Stimulated activated CD4-positive, alpha-beta T cell treated with anti-CD3 and anti-CD28 coated beads, Interleukin-4, amount 100 ng/mL, for 4 hours (primary cell): ENCODE results near the gene INF2.
A peak's percentile ranks its signal among the peaks of the same experiment; 100 is the strongest.
"Not testable (repeated sequence)": the region's sequence is repeated elsewhere in the genome, so short reads cannot be mapped to it uniquely, and the experiment has no call there.

ENCODE experiments used
- DNase-seq, 2 experiments: peaks; one replicate each; pipeline ENCODE4 v3.0.0-alpha.2; 2020

INF2 gene

GRCh38 chr14:104657563-104658324 lies 31.7 kb upstream of the INF2 start:
- no peak for DNase-seq

- DNase-seq, result no peak
These were observed 31.1 kb upstream of the INF2 start for GRCh38 chr14:104658325-104658712.

GRCh38 chr14:104659146-104659545 lies 30.3 kb upstream of the INF2 start:
- DNase-seq, result no peak

GRCh38 chr14:104659764-104660523 lies 29.5 kb upstream of the INF2 start:
- no peak for DNase-seq

GRCh38 chr14:104660597-104660996 lies 28.8 kb upstream of the INF2 start:
- DNase-seq, result no peak

GRCh38 chr14:104661086-104661485 lies 28.3 kb upstream of the INF2 start:
- no peak for DNase-seq

GRCh38 chr14:104661528-104662157 lies 27.8 kb upstream of the INF2 start:
- not testable (repeated sequence) for DNase-seq

GRCh38 chr14:104662472-104662871 lies 26.9 kb upstream of the INF2 start:
- DNase-seq, result not testable (repeated sequence)

GRCh38 chr14:104664107-104664506 lies 25.3 kb upstream of the INF2 start:
- no peak for DNase-seq

GRCh38 chr14:104664588-104664987 lies 24.8 kb upstream of the INF2 start:
- no peak for DNase-seq

GRCh38 chr14:104665114-104665656 lies 24.2 kb upstream of the INF2 start:
- DNase-seq, result no peak

GRCh38 chr14:104665657-104666522 lies 23.5 kb upstream of the INF2 start:
- peak; percentile 34 to 44 for DNase-seq

GRCh38 chr14:104666523-104666895 lies 22.9 kb upstream of the INF2 start:
- not testable (repeated sequence) for DNase-seq

GRCh38 chr14:104666981-104667380 lies 22.4 kb upstream of the INF2 start:
- DNase-seq, result no peak

- no peak for DNase-seq
These were observed 19.7 kb upstream of the INF2 start for GRCh38 chr14:104669697-104670096.

GRCh38 chr14:104671330-104671977 lies 18.0 kb upstream of the INF2 start:
- not testable (repeated sequence) for DNase-seq

- not testable (repeated sequence) for DNase-seq
These were observed 17.3 kb upstream of the INF2 start for GRCh38 chr14:104672119-104672518.

GRCh38 chr14:104673481-104673880 lies 15.9 kb upstream of the INF2 start:
- no peak for DNase-seq

- DNase-seq, result no peak
These were observed 14.0 kb upstream of the INF2 start for GRCh38 chr14:104675447-104675846.

- DNase-seq, result no peak
These were observed 13.2 kb upstream of the INF2 start for GRCh38 chr14:104676130-104676693.

- peak; percentile 63 to 66 for DNase-seq
These were observed 12.5 kb upstream of the INF2 start for GRCh38 chr14:104676694-104677511.
